ENCODE results near the gene IQGAP3.

GRCh38 chr1:156565519-156565918 is 6.8 kb downstream of the IQGAP3 start:
- TF ChIP-seq, protein P1, sequence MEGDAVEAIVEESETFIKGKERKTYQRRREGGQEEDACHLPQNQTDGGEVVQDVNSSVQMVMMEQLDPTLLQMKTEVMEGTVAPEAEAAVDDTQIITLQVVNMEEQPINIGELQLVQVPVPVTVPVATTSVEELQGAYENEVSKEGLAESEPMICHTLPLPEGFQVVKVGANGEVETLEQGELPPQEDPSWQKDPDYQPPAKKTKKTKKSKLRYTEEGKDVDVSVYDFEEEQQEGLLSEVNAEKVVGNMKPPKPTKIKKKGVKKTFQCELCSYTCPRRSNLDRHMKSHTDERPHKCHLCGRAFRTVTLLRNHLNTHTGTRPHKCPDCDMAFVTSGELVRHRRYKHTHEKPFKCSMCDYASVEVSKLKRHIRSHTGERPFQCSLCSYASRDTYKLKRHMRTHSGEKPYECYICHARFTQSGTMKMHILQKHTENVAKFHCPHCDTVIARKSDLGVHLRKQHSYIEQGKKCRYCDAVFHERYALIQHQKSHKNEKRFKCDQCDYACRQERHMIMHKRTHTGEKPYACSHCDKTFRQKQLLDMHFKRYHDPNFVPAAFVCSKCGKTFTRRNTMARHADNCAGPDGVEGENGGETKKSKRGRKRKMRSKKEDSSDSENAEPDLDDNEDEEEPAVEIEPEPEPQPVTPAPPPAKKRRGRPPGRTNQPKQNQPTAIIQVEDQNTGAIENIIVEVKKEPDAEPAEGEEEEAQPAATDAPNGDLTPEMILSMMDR (IDR thresholded peaks at IDR 0.05; ENCODE audit: low read depth, low read length) = no peak
- no peak for TF ChIP-seq EZH2phosphoT487 (IDR thresholded peaks at IDR 0.05; ENCODE audit: low read depth)
